COR-L47 (cell line): Measurements from ENCODE around the gene GUCY1B1.

Experiments used
- DNase-seq: peaks from one replicate; lab custom pipeline; 2025; lab: John Stamatoyannopoulos, UW

Gene GUCY1B1

GRCh38 chr4:155758481-155759371 lies at the start of gene GUCY1B1:
Gene GUCY1B1, plus strand, starts transcription at chr4:155759021. Its CDS starts 120 bp downstream, at chr4:155759141.
- DNase-seq, result peak; percentile 77

- DNase-seq, result no peak
These were observed 48.9 kb upstream of the GUCY1B1 start for GRCh38 chr4:155709918-155710317.

GRCh38 chr4:155711556-155711955 lies 47.3 kb upstream of the GUCY1B1 start:
- no peak for DNase-seq

GRCh38 chr4:155712846-155713245 lies 46.0 kb upstream of the GUCY1B1 start:
- DNase-seq, result no peak

GRCh38 chr4:155713911-155714310 lies 44.9 kb upstream of the GUCY1B1 start:
- DNase-seq, result no peak

GRCh38 chr4:155722336-155722735 lies 36.5 kb upstream of the GUCY1B1 start:
- DNase-seq, result no peak

- no peak for DNase-seq
These were observed 35.9 kb upstream of the GUCY1B1 start for GRCh38 chr4:155722816-155723499.

- DNase-seq, result no peak
These were observed 34.1 kb upstream of the GUCY1B1 start for GRCh38 chr4:155724731-155725130.

- no peak for DNase-seq
These were observed 24.8 kb upstream of the GUCY1B1 start for GRCh38 chr4:155734065-155734464.

GRCh38 chr4:155734951-155735350 lies 23.9 kb upstream of the GUCY1B1 start:
- no peak for DNase-seq

- DNase-seq, result no peak
These were observed 23.3 kb upstream of the GUCY1B1 start for GRCh38 chr4:155735496-155735895.

- no peak for DNase-seq
These were observed 20.3 kb upstream of the GUCY1B1 start for GRCh38 chr4:155738548-155738947.

- DNase-seq, result no peak
These were observed 17.3 kb upstream of the GUCY1B1 start for GRCh38 chr4:155741546-155741945.

GRCh38 chr4:155742310-155743015 lies 16.4 kb upstream of the GUCY1B1 start:
- no peak for DNase-seq

- DNase-seq, result no peak
These were observed 12.8 kb upstream of the GUCY1B1 start for GRCh38 chr4:155745984-155746383.

GRCh38 chr4:155748039-155748438 lies 10.8 kb upstream of the GUCY1B1 start:
- no peak for DNase-seq

- no peak for DNase-seq
These were observed 9.8 kb upstream of the GUCY1B1 start for GRCh38 chr4:155749041-155749440.

- no peak for DNase-seq
These were observed 7.3 kb upstream of the GUCY1B1 start for GRCh38 chr4:155751569-155751968.

GRCh38 chr4:155757745-155758265 lies 1.0 kb upstream of the GUCY1B1 start:
- no peak for DNase-seq

GRCh38 chr4:155759372-155760252 lies 791 bp downstream of the GUCY1B1 start:
- DNase-seq, result peak; percentile 39

- DNase-seq, result no peak
These were observed 2.2 kb downstream of the GUCY1B1 start for GRCh38 chr4:155761047-155761446.
